ENCODE results near the gene TMEM190. TPM values are rescaled to one million over a fixed set of nuclear protein-coding genes. Genes with fewer than 3 reads are reported as not detected.
A peak's percentile ranks its signal among the peaks of the same experiment; 100 is the strongest.

TMEM190 gene
- total and polyA plus RNA-seq, 10 of the 15 experiments (the other 5 are each of a cell fraction or from before 2014, with no cell fraction given), result not detected

DNA sequence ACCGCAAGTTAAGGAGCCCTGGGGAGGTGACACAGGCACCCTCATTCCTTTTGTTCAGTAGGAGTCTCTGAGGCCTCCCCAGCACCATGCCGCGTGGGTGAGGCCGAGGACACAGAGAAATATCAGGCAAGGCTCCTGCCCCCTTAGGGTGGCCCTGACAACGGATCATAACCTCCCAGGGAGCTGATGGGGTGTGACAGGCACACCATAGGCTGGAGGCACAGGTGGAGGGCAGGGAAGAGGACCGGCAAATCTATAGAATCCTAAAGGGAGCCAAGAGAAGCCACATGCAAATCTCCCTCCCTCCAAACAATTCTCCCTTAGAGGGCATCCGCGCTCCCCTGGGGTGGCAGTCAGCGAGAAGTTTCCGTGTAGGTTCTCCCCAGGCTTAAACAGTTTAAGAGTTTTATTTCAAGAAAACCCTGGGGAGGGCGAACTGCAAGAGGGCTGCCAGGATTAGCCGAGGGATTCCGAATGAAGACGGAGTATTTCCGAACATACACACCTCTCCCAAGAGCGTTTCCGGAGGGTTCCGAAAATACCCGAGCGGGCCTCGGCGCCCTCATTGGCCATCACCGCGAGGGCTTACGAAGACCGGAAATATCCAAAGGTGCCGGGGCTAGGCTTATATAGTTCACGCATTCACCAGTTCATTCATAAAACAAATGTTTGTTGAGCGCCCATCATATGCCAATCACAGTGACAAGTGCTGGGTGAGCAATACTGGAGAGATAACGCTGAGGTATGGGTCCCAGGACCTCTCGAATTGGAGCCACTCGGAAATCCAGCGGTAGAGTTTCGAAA lies 8.5 kb downstream of the TMEM190 start:
- TSS peak; percentile 80 for BruUV-seq (replicated peaks)
- ChIA-PET POLR2A (interaction anchor here (0.5 to 3.1 kb wide), 14 partner anchors 15 to 269 kb away, joined by 3 to 26 read pairs (median 5); partner anchors contain the start of genes FIZ1, HSPBP1, KMT5C and PPP6R1), CTCF (interaction anchor here (0.6 to 3.4 kb wide), 12 partner anchors 12 to 264 kb away, joined by 3 to 49 read pairs (median 4); partner anchors contain the start of genes HSPBP1, KMT5C, PPP6R1 and ZNF865), SMC1A (ENCODE audit: uncharacterized antibody, unreplicated experiment) (interaction anchor here (1.0 to 3.1 kb wide), 5 partner anchors 21 to 244 kb away, joined by 3 to 22 read pairs (median 3); partner anchors contain the start of gene KMT5C), RAD21 (ENCODE audit: unreplicated experiment) (interaction anchor here (1.5 to 3.1 kb wide), 10 partner anchors 19 to 214 kb away, joined by 4 to 28 read pairs (median 6); partner anchors contain the start of genes FIZ1, KMT5C, PPP6R1 and UBE2S)
- WGBS (ENCODE audit: insufficient coverage, insufficient replicate concordance, low lambda C conversion rate, missing lambda C conversion rate), result under 1% methylated on average over 34 of the region's 34 CpGs
- Histone ChIP-seq H3K4me3 (peak overlapping the region; percentile 64), H3K9ac (ENCODE audit: control insufficient read depth, insufficient read depth, low read length) (peak overlapping the region; percentile 77), H3K27me3 (replicated peaks in 1 of 2; ENCODE audit: control insufficient read depth in 2 of 2, insufficient read depth in 2 of 2, low read length in 1 of 2) (no peaks in the 10 kb centered on the region), H3K4me1 (ENCODE audit: control insufficient read depth, insufficient read depth, low read length) (peaks cover 28% of the 10 kb centered on the region), H3K79me2 (ENCODE audit: control insufficient read depth, insufficient read depth, low read length) (peaks cover 39% of the 10 kb centered on the region), H3K36me3 (ENCODE audit: control insufficient read depth in 2 of 2, insufficient read depth in 2 of 2, low read length in 1 of 2) (peaks cover 16 to 23% of the 10 kb centered on the region in 2 experiments; a peak in 3 of 4 replicates), H2AFZ (ENCODE audit: control insufficient read depth, low read depth, low read length) (peak overlapping the region; percentile 94), H3K27ac (ENCODE audit: control insufficient read depth, insufficient read depth) (peak overlapping the region; percentile 89), H4K20me1 (ENCODE audit: control insufficient read depth, insufficient read depth) (peaks cover 11% of the 10 kb centered on the region), H3K4me2 (ENCODE audit: control insufficient read depth, insufficient read depth) (peak overlapping the region; percentile 74), H3K9me3 (replicated peaks; ENCODE audit: control insufficient read depth, insufficient read depth, low read length) (no peaks in the 10 kb centered on the region)
- TF ChIP-seq WRNIP1 (IDR thresholded peaks at IDR 0.05; ENCODE audit: borderline replicate concordance, low read depth, low read length) (no peak), FOXK2 (IDR thresholded peaks at IDR 0.05) (no peak), MEF2B (IDR thresholded peaks at IDR 0.05; ENCODE audit: partially characterized antibody, poor library complexity, severe bottlenecking) (peak; percentile 42), POU2F2 (IDR thresholded peaks at IDR 0.05; ENCODE audit: borderline replicate concordance, low read depth, low read length) (peak; percentile 16; the same call in 1 of the 3 replicates), RUNX3 (IDR thresholded peaks at IDR 0.05; ENCODE audit: low read length) (peak; percentile 53; the same call in 1 of the 2 replicates), POLR2AphosphoS5 (IDR thresholded peaks at IDR 0.05; ENCODE audit: low read length) (no peak), NFYB (IDR thresholded peaks at IDR 0.05; ENCODE audit: insufficient read depth, low read depth, low read length) (peak; percentile 84), ZZZ3 (IDR thresholded peaks at IDR 0.05; ENCODE audit: control insufficient read depth, insufficient read length, low read depth) (no peak), RFX5 (IDR thresholded peaks at IDR 0.05; ENCODE audit: low read depth, low read length) (no peak), ZSCAN29 (IDR thresholded peaks at IDR 0.05) (peak; percentile 92), ETV6 (conservative IDR thresholded peaks at IDR 0.05 in 1 of 2, IDR thresholded peaks at IDR 0.05 in 1 of 2; ENCODE audit: borderline replicate concordance in 1 of 2, low read depth in 1 of 2) (0 out of 4 replicates have a peak, but pooled peaks of 1 of the 2 experiments have one; percentile 0), SRF (IDR thresholded peaks at IDR 0.05; ENCODE audit: low read depth in 2 of 2, low read length in 2 of 2) (0 out of 4 replicates have a peak, but pooled peaks of 1 of the 2 experiments have one; percentile 10), MXI1 (IDR thresholded peaks at IDR 0.05; ENCODE audit: low read depth, low read length) (peak; percentile 21)
- TF ChIP-seq, protein P1, sequence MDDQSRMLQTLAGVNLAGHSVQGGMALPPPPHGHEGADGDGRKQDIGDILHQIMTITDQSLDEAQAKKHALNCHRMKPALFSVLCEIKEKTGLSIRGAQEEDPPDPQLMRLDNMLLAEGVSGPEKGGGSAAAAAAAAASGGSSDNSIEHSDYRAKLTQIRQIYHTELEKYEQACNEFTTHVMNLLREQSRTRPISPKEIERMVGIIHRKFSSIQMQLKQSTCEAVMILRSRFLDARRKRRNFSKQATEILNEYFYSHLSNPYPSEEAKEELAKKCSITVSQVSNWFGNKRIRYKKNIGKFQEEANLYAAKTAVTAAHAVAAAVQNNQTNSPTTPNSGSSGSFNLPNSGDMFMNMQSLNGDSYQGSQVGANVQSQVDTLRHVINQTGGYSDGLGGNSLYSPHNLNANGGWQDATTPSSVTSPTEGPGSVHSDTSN (IDR thresholded peaks at IDR 0.05; ENCODE audit: insufficient replicate concordance, low read depth, low read length), result no peak
- TF ChIP-seq, protein P2, sequence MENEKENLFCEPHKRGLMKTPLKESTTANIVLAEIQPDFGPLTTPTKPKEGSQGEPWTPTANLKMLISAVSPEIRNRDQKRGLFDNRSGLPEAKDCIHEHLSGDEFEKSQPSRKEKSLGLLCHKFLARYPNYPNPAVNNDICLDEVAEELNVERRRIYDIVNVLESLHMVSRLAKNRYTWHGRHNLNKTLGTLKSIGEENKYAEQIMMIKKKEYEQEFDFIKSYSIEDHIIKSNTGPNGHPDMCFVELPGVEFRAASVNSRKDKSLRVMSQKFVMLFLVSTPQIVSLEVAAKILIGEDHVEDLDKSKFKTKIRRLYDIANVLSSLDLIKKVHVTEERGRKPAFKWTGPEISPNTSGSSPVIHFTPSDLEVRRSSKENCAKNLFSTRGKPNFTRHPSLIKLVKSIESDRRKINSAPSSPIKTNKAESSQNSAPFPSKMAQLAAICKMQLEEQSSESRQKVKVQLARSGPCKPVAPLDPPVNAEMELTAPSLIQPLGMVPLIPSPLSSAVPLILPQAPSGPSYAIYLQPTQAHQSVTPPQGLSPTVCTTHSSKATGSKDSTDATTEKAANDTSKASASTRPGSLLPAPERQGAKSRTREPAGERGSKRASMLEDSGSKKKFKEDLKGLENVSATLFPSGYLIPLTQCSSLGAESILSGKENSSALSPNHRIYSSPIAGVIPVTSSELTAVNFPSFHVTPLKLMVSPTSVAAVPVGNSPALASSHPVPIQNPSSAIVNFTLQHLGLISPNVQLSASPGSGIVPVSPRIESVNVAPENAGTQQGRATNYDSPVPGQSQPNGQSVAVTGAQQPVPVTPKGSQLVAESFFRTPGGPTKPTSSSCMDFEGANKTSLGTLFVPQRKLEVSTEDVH (IDR thresholded peaks at IDR 0.05; ENCODE audit: low read depth, partially characterized antibody), result no peak
- ATAC-seq, result peak; percentile 88
- DNase-seq (ENCODE audit: low read depth, low spot score), result peak; percentile 88
- FAIRE-seq, result peak; percentile 98
- in situ Hi-C loops (cut with MboI) (no loop called here), intact Hi-C loops (cut with micrococcal nuclease; ENCODE audit: unreplicated experiment) (loop anchor here (5.0 to 10.0 kb wide), 3 partner anchors 83 to 770 kb away; partner anchors contain the start of gene PPP6R1)

Data from GM12878 (cell line).